Fibroblast of lung (primary cell): ENCODE measurements around the gene KIF26B. TPM values are rescaled to one million over a fixed set of nuclear protein-coding genes. Genes with fewer than 3 reads are reported as not detected.

ENCODE experiments used
- DNase-seq, 2 donors: peaks; one replicate each; pipeline versions ENCODE4 v3.0.0 to v3.0.0-alpha.2; 2010; ENCODE audit warnings: low read depth in 2 of 2
- H2AFZ ChIP-seq: 2 replicates; pipeline ENCODE4 v1.5.1; 2012; ENCODE audit warnings: low read length, control low read depth, inconsistent platforms
- H3K27ac ChIP-seq: 2 replicates; pipeline ENCODE4 v1.5.1; 2011; ENCODE audit warnings: low read length, control low read depth; ENCODE audit not compliant: insufficient read depth
- H3K27me3 ChIP-seq: 2 replicates; pipeline ENCODE4 v1.5.1; 2011; ENCODE audit warnings: mild to moderate bottlenecking, low read length; ENCODE audit not compliant: control insufficient read depth, insufficient read depth
- H3K36me3 ChIP-seq: 2 replicates; pipeline ENCODE4 v1.5.1; 2011; ENCODE audit warnings: low read length; ENCODE audit not compliant: control insufficient read depth, insufficient read depth
- H3K4me1 ChIP-seq: 2 replicates; pipeline ENCODE4 v1.5.1; 2011; ENCODE audit warnings: low read length; ENCODE audit not compliant: control insufficient read depth, insufficient read depth; ENCODE audit errors: extremely low read depth
- H3K4me2 ChIP-seq: 2 replicates; pipeline ENCODE4 v1.5.1; 2011; ENCODE audit warnings: low read length, control low read depth; ENCODE audit not compliant: insufficient read depth; ENCODE audit errors: extremely low read depth
- H3K4me3 ChIP-seq, 4 experiments: fragments of 200-600 bp in 1 of 4; sonication (generic) in 1 of 4; replicated peaks in 1 of 4; 2 replicates each; pipeline ENCODE4 v1.5.1; 2011 to 2016; ENCODE audit warnings: low read length in 4 of 4, low read depth in 3 of 4, mild to moderate bottlenecking in 3 of 4, control low read depth in 2 of 4, inconsistent platforms in 1 of 4, mixed read lengths in 1 of 4; ENCODE audit not compliant: insufficient read depth in 1 of 4; ENCODE audit errors: control extremely low read depth in 1 of 4
- H3K79me2 ChIP-seq: 2 replicates; pipeline ENCODE4 v1.5.1; 2012; ENCODE audit warnings: mild to moderate bottlenecking, low read length, inconsistent platforms; ENCODE audit not compliant: control insufficient read depth, insufficient read depth
- H3K9ac ChIP-seq: 2 replicates; pipeline ENCODE4 v1.5.1; 2011; ENCODE audit warnings: mild to moderate bottlenecking, low read length, control low read depth; ENCODE audit not compliant: insufficient read depth
- H3K9me3 ChIP-seq: 2 replicates; pipeline ENCODE4 v1.5.1; 2012; ENCODE audit warnings: low read depth, low read length; ENCODE audit not compliant: control insufficient read depth, insufficient read depth
- H4K20me1 ChIP-seq: 2 replicates; pipeline ENCODE4 v1.5.1; 2011; ENCODE audit warnings: low read length; ENCODE audit not compliant: control insufficient read depth, insufficient read depth; ENCODE audit errors: extremely low read depth
- CTCF ChIP-seq, 2 donors: IDR thresholded peaks in 1 of 2; conservative IDR thresholded peaks in 1 of 2; 1 replicate in 1 of 2; 2 replicates in 1 of 2; pipeline ENCODE4 v1.5.1; 2011 to 2012; ENCODE audit warnings: low read length in 2 of 2, control low read depth in 1 of 2, inconsistent platforms in 1 of 2, low read depth in 1 of 2, mild to moderate bottlenecking in 1 of 2
- EZH2 ChIP-seq: IDR thresholded peaks from 2 replicates; pipeline ENCODE4 v1.5.1; 2012; ENCODE audit warnings: low read length, control low read depth, mild to moderate bottlenecking; ENCODE audit errors: missing control alignments
- polyA plus RNA-seq, 2 donors: library from polyadenylated mRNA; depleted of rRNA in 1 of 2; stranded (reverse) in 1 of 2; unstranded in 1 of 2; fragments of >200 nt; gene quantifications; 2 replicates each; pipeline ENCODE4 v1.2.1, GENCODE V29; 2011 to 2012; ENCODE audit warnings: missing spikeins in 1 of 2
- total RNA-seq: library from RNA; depleted of rRNA; stranded (reverse); fragments of >200 nt; gene quantifications from 2 replicates; pipeline ENCODE4 v1.2.1, GENCODE V29; 2014

The KIF26B gene
- total and polyA plus RNA-seq, 2 donors (not counting 1 experiment from before 2014, with no cell fraction given) = 5.3 to 6.1 TPM

GRCh38 chr1:245663373-245663772 lies 508.6 kb downstream of the KIF26B start:
- Histone ChIP-seq H3K79me2 (no peaks in the 10 kb centered on the region), H3K27me3 (no peaks in the 10 kb centered on the region), H4K20me1 (no peaks in the 10 kb centered on the region), H2AFZ (no peak overlapping the region), H3K27ac (no peak overlapping the region), H3K4me3 (no peak overlapping the region), H3K9me3 (no peaks in the 10 kb centered on the region), H3K36me3 (no peaks in the 10 kb centered on the region), H3K4me2 (no peak overlapping the region), H3K9ac (no peak overlapping the region), H3K4me1 (no peaks in the 10 kb centered on the region)
- DNase-seq = no peak
- no peak for TF ChIP-seq EZH2
- TF ChIP-seq CTCF (conservative IDR thresholded peaks at IDR 0.05 in 1 of 2, IDR thresholded peaks at IDR 0.05 in 1 of 2; ENCODE audit: low read depth in 1 of 2, low read length in 2 of 2) = no peak

- Histone ChIP-seq H3K27me3 (no peaks in the 10 kb centered on the region), H3K9me3 (no peaks in the 10 kb centered on the region), H3K4me3 (no peak overlapping the region), H3K4me2 (no peak overlapping the region), H4K20me1 (no peaks in the 10 kb centered on the region), H2AFZ (no peak overlapping the region), H3K4me1 (no peaks in the 10 kb centered on the region), H3K9ac (no peak overlapping the region), H3K79me2 (no peaks in the 10 kb centered on the region), H3K27ac (no peak overlapping the region), H3K36me3 (no peaks in the 10 kb centered on the region)
- DNase-seq = no peak
- TF ChIP-seq CTCF (conservative IDR thresholded peaks at IDR 0.05 in 1 of 2, IDR thresholded peaks at IDR 0.05 in 1 of 2; ENCODE audit: low read depth in 1 of 2, low read length in 2 of 2) = no peak
- TF ChIP-seq EZH2 = no peak
These were observed 509.1 kb downstream of the KIF26B start for GRCh38 chr1:245663841-245664240.

GRCh38 chr1:245666412-245666811 lies 511.6 kb downstream of the KIF26B start:
- Histone ChIP-seq H3K36me3 (no peaks in the 10 kb centered on the region), H3K79me2 (no peaks in the 10 kb centered on the region), H3K4me3 (no peak overlapping the region), H4K20me1 (no peaks in the 10 kb centered on the region), H3K27me3 (no peaks in the 10 kb centered on the region), H3K4me1 (no peaks in the 10 kb centered on the region), H2AFZ (no peak overlapping the region), H3K27ac (no peak overlapping the region), H3K9ac (no peak overlapping the region), H3K9me3 (no peaks in the 10 kb centered on the region), H3K4me2 (no peak overlapping the region)
- no peak for DNase-seq
- TF ChIP-seq CTCF (conservative IDR thresholded peaks at IDR 0.05 in 1 of 2, IDR thresholded peaks at IDR 0.05 in 1 of 2; ENCODE audit: low read depth in 1 of 2, low read length in 2 of 2) (no peak), EZH2 (no peak)
